ENCODE data around the gene CCDC184. TPM values are rescaled to one million over a fixed set of nuclear protein-coding genes. Genes with fewer than 3 reads are reported as not detected.

CCDC184 gene
- total RNA-seq, result 0.61 TPM
- long read RNA-seq, result 0 reads

DNA sequence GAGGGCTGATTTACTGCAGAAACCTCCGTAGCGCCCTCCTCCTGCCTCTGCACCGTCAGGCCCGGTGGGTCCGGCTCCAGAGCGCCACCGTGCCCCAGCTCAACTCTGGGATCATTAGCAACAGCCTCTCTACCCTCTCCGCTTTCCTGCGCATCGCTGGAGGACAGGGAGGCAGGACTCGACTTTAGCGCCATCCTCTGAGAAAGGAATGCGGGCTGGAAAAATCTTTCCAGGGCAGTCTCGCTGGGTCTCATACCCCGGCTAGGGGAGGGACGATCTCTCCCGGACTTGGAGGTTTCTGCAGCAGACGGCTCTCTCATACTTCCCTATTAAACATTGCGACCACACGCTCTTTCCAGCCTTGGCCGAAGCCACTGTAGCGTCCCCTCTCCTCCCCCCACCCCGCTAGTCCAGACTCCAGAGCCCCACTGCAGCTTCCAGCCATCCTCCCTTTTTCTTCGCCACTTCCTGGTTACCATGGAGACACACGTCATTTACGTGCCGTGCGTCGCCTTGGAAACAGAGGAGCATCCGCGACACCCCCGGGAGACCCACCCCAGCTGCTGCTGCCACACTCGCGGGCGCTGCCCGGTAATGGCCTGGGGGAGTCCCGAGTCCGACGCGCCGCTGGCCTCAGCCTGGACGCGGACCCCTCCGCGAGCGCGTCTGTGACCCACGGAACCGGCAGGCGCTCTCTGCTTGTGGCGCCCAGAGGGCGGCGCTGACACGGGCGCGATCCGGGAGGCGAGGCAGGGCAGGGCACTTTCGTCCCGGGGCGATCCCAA is at the start of gene CCDC184:
TSS of gene CCDC184 (plus strand) at position 554 of the 785 bp plus-strand sequence. CDS start 479 bp downstream, outside the sequence.
- DNase-seq (peak; percentile 76), ATAC-seq (peak; percentile 77)
- Histone ChIP-seq H3K27me3 (peaks cover 57% of the 10 kb centered on the region), H3K4me1 (peaks cover 8% of the 10 kb centered on the region), H3K36me3 (no peaks in the 10 kb centered on the region), H3K9me3 (no peaks in the 10 kb centered on the region), H3K27ac (no peak within 1 kb of the TSS), H3K4me3 (peak within 1 kb of the TSS; percentile 49)
- intact Hi-C loops (cut with DNase I), result no loop called here
- TF ChIP-seq, protein P1, sequence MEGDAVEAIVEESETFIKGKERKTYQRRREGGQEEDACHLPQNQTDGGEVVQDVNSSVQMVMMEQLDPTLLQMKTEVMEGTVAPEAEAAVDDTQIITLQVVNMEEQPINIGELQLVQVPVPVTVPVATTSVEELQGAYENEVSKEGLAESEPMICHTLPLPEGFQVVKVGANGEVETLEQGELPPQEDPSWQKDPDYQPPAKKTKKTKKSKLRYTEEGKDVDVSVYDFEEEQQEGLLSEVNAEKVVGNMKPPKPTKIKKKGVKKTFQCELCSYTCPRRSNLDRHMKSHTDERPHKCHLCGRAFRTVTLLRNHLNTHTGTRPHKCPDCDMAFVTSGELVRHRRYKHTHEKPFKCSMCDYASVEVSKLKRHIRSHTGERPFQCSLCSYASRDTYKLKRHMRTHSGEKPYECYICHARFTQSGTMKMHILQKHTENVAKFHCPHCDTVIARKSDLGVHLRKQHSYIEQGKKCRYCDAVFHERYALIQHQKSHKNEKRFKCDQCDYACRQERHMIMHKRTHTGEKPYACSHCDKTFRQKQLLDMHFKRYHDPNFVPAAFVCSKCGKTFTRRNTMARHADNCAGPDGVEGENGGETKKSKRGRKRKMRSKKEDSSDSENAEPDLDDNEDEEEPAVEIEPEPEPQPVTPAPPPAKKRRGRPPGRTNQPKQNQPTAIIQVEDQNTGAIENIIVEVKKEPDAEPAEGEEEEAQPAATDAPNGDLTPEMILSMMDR (IDR thresholded peaks at IDR 0.05), result peak; percentile 32

DNA sequence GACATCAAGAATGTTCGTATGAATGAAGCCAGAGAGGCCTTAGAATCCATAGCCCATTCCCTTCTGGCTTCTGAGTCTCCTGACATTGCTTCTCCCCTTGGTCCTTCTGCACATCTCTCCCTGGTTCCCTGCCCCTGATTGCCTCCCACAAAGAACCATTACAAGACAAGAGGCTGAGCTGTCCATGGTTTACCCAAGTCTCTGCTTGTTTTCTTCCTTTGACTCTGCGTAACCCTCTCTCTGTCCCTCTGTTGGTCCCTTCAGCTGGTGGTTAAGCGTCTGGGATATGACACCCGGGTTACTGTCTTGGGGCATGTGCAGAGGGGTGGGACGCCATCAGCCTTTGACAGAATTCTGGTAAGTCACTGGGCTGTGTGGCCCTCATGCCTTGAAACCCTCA is 48.4 kb upstream of the CCDC184 start:
- no peak for DNase-seq
- TF ChIP-seq, protein P1 (IDR thresholded peaks at IDR 0.05), result no peak
- no peaks in the 10 kb centered on the region for H3K9me3 ChIP-seq
- no peak for ATAC-seq
- no peaks in the 10 kb centered on the region for H3K4me1 ChIP-seq
- H3K27me3 ChIP-seq, result no peaks in the 10 kb centered on the region
- intact Hi-C loops (cut with DNase I), result no loop called here
- H3K4me3 ChIP-seq, result no peak overlapping the region
- H3K36me3 ChIP-seq, result peaks cover 87% of the 10 kb centered on the region
- H3K27ac ChIP-seq, result no peak overlapping the region

DNA sequence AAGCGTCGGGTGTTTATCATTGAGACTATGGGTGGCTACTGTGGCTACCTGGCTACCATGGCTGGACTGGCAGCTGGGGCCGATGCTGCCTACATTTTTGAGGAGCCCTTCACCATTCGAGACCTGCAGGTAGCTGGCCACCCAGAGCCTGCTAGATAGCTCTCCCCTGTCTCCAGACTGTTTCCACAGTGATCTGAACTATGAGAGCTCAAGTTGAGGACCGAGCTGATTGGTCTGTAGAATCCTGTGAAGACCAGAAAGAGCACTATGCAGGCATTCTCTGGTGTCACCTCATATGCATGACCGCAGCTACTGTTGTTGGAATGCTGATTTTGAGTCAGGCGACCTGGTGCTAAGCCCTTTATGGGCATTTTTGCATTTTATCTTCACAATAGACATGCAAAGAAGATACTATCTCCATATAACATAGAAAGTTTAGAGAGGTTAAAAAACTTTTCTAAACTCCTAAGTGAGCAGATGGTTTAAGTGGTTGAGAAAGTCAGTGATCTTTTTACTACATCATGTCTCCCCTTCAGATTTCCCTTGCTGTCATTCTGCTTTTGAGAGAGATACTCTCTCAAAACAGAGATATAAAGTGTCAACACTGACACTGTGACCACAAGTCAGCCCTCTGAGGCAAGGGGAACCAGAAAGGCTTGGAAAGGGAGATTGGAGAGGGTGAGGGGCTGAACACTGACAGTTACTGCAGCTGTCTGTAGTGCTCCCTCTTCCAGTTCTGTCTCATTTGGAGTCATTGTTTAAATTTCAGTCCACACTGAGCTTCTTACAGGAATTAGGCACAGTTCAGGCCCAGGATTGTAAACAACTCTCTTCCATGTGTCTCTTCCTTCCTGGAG is 40.4 kb upstream of the CCDC184 start:
- H3K27ac ChIP-seq, result no peak overlapping the region

DNA sequence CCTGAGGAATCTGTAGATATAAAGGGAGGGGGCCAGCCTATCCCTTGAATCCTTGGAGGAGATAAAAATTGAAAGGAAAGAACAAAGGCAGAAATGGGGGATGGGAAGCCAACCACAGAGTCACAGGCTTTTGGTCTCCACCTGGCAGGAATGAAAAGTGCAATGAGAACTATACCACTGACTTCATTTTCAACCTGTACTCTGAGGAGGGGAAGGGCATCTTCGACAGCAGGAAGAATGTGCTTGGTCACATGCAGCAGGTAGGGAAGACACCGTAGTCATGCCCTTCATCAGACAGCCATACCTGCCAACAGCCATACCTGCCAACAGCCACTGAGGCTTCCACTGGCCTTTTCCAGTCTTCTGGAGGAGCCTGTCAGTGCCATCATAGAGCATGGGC is 39.5 kb upstream of the CCDC184 start:
- intact Hi-C loops (cut with DNase I), result no loop called here
- ATAC-seq, result no peak
- no peaks in the 10 kb centered on the region for H3K9me3 ChIP-seq

More for the DNA sequence above, 40.4 kb upstream of the CCDC184 start:
- no peaks in the 10 kb centered on the region for H3K9me3 ChIP-seq
- H3K27me3 ChIP-seq, result no peaks in the 10 kb centered on the region
- no peak for DNase-seq
- intact Hi-C loops (cut with DNase I), result no loop called here
- no peak overlapping the region for H3K4me3 ChIP-seq
- no peak for ATAC-seq
- peaks cover 90% of the 10 kb centered on the region for H3K36me3 ChIP-seq
- no peaks in the 10 kb centered on the region for H3K4me1 ChIP-seq
- TF ChIP-seq, protein P1 (IDR thresholded peaks at IDR 0.05), result no peak

DNA sequence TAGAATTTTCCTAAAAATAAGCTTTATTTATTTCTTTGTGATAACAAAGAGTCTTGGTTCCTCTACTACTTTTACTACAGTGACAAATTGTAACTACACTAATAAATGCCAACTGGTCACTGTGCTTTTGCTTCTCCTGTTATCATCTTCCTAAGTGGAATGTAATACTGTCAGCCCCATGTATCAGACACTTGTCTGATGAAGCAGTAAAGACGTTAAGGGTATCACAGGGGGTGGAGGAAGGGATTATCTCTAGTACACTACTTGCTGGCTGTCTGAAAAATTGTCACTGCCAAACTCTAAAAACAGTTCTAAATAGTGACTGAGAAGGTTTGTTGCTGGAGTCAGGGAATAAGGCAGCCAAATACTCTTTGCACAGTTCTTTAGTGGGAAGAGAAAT is 37.5 kb upstream of the CCDC184 start:
- H3K27me3 ChIP-seq, result no peaks in the 10 kb centered on the region
- intact Hi-C loops (cut with DNase I), result no loop called here
- TF ChIP-seq, protein P1 (IDR thresholded peaks at IDR 0.05), result no peak
- DNase-seq (no peak), ATAC-seq (no peak)
- H3K27ac ChIP-seq, result no peak overlapping the region
- peaks cover 88% of the 10 kb centered on the region for H3K36me3 ChIP-seq
- H3K4me3 ChIP-seq, result no peak overlapping the region
- H3K9me3 ChIP-seq, result no peaks in the 10 kb centered on the region
- H3K4me1 ChIP-seq, result no peaks in the 10 kb centered on the region

More for the DNA sequence above, 39.5 kb upstream of the CCDC184 start:
- H3K27ac ChIP-seq, result no peak overlapping the region
- peaks cover 87% of the 10 kb centered on the region for H3K36me3 ChIP-seq
- no peaks in the 10 kb centered on the region for H3K4me1 ChIP-seq
- no peaks in the 10 kb centered on the region for H3K27me3 ChIP-seq
- H3K4me3 ChIP-seq, result no peak overlapping the region
- no peak for DNase-seq
- TF ChIP-seq, protein P1 (IDR thresholded peaks at IDR 0.05), result no peak
